Endothelial cell of umbilical vein (primary cell): ENCODE results near the gene CHKB.

Source experiments
- EZH2 ChIP-seq: IDR thresholded peaks from 2 replicates; pipeline ENCODE4 v1.6.1; 2012; ENCODE audit warnings: borderline replicate concordance, low read depth, mild to moderate bottlenecking, moderate library complexity, low read length, inconsistent platforms; ENCODE audit not compliant: severe bottlenecking
- FOS ChIP-seq: IDR thresholded peaks from 2 replicates; pipeline ENCODE4 v1.6.1; 2011; ENCODE audit warnings: mild to moderate bottlenecking, low read length, moderate library complexity, borderline replicate concordance; ENCODE audit not compliant: insufficient read depth
- GATA2 ChIP-seq: IDR thresholded peaks from 2 replicates; pipeline ENCODE4 v1.7.0; 2011; ENCODE audit warnings: low read depth, mild to moderate bottlenecking, moderate library complexity, mixed read lengths, low read length; ENCODE audit not compliant: insufficient read length, insufficient read depth
- MYC ChIP-seq: IDR thresholded peaks from one replicate; pipeline ENCODE4 v1.6.1; 2011; ENCODE audit warnings: mild to moderate bottlenecking, low read depth, low read length
- POLR2A ChIP-seq: IDR thresholded peaks from 2 replicates; pipeline ENCODE4 v1.6.1; 2012; ENCODE audit warnings: low read depth, mild to moderate bottlenecking, control low read depth, low read length
- POLR2AphosphoS5 ChIP-seq: IDR thresholded peaks from 2 replicates; pipeline ENCODE4 v1.6.1; 2012; ENCODE audit warnings: low read depth, mild to moderate bottlenecking, control low read depth, low read length, moderate library complexity; ENCODE audit not compliant: insufficient read depth
- TF ChIP-seq, protein P1 (sequence below), 2 donors: IDR thresholded peaks; 1 replicate in 1 of 2; 2 replicates in 1 of 2; pipeline ENCODE4 v1.5.1; 2011; ENCODE audit warnings: low read length in 2 of 2, mild to moderate bottlenecking in 2 of 2, moderate library complexity in 2 of 2, control low read depth in 1 of 2, inconsistent platforms in 1 of 2, low read depth in 1 of 2; ENCODE audit not compliant: insufficient read depth in 1 of 2; ENCODE audit errors: extremely low read depth in 1 of 2
- TF ChIP-seq, protein P2 (sequence below): IDR thresholded peaks from 2 replicates; pipeline ENCODE4 v1.6.1; 2011; ENCODE audit not compliant: insufficient read depth, insufficient read length

DNA sequence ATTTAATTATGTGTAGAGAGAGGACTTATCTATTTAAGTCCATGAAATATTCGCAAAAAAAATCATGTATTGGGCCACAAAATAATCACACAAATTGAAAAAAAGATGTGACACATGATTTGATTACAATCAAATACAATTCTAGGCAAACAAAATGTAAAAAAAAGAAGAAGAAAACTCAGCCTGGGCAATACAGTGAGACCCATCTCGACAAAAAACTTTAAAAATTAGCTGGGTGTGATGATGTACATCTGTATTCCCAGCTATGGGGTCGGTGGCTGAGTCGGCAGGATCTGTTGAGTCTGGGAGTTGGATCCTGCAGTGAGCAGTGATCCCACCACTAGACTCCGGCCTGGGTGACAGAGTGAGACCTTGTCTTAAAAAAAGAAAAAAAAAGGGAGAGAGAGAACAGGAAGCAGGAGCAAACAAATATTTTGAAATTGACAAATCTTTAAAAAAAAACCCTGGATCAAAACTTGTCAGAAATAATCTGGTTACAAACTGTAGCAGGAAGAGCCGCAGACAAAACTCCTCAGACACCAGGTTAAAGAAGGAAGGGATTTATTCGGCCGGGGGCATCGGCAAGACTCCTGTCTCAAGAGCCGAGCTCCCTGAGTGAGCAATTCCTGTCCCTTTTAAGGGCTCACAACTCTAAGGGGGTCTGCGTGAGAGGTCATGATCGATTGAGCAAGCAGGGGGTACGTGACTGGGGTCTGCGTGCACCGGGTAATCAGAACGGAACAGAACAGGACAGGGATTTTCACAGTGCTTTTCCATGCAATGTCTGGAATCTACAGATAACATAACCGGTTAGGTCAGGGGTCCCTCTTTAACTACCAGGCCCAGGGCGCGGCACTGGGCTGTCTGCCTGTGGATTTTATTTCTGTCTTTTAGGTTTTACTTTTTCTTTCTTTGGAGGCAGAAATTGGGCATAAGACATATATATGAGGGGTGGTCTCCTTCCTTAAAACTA lies 49.5 kb downstream of the CHKB start:
- TF ChIP-seq POLR2AphosphoS5 (no peak), EZH2 (no peak), POLR2A (no peak), MYC (no peak), FOS (no peak), GATA2 (no peak)
- TF ChIP-seq, protein P1, sequence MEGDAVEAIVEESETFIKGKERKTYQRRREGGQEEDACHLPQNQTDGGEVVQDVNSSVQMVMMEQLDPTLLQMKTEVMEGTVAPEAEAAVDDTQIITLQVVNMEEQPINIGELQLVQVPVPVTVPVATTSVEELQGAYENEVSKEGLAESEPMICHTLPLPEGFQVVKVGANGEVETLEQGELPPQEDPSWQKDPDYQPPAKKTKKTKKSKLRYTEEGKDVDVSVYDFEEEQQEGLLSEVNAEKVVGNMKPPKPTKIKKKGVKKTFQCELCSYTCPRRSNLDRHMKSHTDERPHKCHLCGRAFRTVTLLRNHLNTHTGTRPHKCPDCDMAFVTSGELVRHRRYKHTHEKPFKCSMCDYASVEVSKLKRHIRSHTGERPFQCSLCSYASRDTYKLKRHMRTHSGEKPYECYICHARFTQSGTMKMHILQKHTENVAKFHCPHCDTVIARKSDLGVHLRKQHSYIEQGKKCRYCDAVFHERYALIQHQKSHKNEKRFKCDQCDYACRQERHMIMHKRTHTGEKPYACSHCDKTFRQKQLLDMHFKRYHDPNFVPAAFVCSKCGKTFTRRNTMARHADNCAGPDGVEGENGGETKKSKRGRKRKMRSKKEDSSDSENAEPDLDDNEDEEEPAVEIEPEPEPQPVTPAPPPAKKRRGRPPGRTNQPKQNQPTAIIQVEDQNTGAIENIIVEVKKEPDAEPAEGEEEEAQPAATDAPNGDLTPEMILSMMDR (IDR thresholded peaks at IDR 0.05; ENCODE audit: extremely low read depth in 1 of 2, insufficient read depth in 1 of 2, low read depth in 1 of 2, low read length in 2 of 2), result no peak
- TF ChIP-seq, protein P2, sequence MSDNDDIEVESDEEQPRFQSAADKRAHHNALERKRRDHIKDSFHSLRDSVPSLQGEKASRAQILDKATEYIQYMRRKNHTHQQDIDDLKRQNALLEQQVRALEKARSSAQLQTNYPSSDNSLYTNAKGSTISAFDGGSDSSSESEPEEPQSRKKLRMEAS, result no peak
